DND-41 (cell line): ENCODE measurements around the gene DGKZ.

Experiments
- CTCF ChIP-seq: IDR thresholded peaks from 2 replicates; pipeline ENCODE4 v1.5.1; 2012; ENCODE audit warnings: borderline replicate concordance, low read length, moderate library complexity, mild to moderate bottlenecking; ENCODE audit not compliant: poor library complexity, severe bottlenecking; ENCODE audit errors: extremely low read depth
- EZH2 ChIP-seq: IDR thresholded peaks from 3 replicates; pipeline ENCODE4 v1.6.1; 2012; ENCODE audit warnings: borderline replicate concordance, low read depth, mild to moderate bottlenecking, moderate library complexity, low read length, inconsistent platforms; ENCODE audit not compliant: severe bottlenecking

DNA sequence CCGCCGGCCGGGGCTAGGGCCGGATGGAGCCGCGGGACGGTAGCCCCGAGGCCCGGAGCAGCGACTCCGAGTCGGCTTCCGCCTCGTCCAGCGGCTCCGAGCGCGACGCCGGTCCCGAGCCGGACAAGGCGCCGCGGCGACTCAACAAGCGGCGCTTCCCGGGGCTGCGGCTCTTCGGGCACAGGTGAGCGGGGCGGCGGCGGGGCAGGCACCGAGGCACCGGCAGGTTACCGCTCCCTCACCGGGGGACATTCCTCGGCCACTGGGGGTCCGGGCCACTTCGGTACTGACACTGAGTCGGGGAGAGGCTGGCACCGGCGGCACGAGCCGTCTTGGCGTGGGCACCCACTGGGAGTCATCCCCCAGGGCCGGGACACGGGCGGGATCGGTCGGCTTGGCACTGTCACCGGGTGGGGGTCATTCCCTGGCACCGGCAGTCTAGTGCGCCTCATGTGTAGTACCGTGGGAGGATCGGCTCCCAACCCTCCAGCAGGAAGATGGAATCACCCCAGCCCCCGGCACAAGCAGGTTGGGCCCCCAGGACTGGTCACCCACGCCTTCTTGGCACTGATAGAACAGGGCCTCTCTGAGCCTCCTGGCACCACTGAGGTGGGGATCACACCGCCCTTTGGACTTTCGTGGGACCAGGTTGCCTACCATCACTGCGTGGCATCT, 511 bp downstream of the DGKZ start:
- TF ChIP-seq EZH2 = no peak
- TF ChIP-seq CTCF = no peak
